HG03442 (cell line): ENCODE measurements around the gene TMEM132D.

Source experiments
- ATAC-seq: cut with Tn5 transposase; IDR thresholded peaks from one replicate; pipeline ENCODE4 v1.9.1; 2021; ENCODE audit warnings: mild to moderate bottlenecking, moderate library complexity; ENCODE audit not compliant: unreplicated experiment

TMEM132D gene

DNA sequence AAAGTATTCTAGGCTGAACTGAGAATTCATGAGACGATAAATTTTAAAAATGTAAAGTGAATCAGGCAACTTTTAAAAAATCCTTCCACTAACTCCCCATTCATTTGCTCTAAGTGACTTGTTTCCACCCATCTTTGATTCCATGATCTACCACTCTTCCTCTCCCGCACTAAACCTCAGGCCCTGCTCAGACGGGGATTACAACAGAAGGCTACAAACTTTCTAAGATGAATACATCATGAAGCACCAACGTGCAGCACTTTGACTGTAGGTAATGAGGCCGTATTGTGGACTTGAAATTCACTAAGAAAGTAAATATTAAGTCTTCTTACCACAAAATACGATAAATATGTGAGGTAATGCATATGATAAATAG, 30.0 kb downstream of the TMEM132D start:
- no peak for ATAC-seq

DNA sequence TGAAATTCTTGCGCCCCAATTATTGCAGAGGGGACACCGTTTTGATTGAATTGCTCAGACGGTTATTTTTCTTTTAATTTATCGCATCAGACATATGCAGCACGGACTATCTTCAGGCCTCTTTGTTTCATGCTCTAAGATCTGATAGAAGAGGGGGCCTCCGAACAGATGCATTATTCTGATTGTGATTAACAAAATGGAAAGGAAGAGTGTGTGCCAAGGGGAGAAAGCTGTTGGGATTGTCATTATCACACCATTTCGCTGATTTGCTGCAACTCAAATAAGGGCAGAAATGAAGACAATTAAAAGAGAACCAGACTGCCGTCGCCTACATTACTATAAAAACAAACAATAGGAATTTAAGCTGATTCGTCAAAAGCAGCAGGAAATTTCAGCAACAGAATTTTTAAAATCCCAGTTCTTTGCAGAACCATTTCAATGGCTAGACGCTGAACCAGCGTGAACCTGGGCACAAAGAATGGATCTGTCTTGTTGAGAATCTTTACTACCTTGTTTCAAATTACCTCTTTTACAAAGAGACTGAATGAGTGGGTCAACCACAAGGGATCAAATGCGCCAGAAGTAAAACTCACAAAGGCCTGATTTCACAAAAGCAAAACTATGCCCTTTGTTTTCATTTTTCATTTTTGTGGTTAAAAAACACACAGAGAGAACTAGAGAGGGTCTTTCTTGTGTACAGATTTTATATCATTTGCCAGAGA, 30.6 kb downstream of the TMEM132D start:
- no peak for ATAC-seq

DNA sequence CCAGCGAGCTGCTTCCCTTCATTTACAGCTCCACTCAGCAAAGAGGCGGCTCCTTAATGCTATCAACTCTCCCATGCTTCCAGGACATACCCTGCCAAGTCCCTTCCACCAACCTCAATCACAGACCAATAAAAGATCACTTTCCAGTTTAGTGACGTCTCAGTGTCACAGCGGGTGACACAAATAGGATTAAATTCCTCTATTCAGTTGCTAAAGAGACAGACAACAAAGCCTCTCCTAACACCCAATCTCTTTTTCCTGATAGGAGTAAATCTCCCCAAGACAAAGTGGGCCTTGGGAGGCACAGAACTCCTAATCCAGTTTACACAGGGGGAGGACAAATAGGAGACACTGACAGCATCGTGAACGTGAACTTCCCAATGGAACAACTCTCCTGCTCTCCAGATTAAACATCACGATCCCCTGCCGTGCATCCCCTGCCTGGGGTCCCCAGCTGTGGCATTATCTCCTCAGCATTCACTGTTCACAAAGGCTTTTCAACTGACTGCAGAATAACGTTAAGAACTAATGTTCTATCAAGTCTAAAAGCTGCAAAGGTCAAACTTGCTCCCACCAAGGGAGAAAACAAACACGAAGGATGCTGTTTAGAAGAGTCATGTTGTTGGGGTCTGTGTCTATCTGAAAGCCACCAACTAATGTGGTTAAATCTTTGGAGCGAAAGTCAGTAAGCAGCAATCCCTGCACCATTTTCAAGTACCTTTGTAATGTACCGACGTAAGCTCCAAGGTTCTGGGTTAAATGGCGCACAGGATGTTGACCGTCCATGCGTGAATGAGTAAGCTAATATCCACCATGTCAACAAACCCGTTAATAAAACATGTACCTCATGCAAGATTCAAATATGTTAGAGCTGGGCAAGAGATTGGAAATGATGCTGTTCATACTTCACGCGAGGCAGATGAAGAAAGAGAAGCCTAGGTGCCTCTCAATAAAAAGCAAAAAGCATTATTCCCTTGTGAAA, 31.5 kb downstream of the TMEM132D start:
- no peak for ATAC-seq

DNA sequence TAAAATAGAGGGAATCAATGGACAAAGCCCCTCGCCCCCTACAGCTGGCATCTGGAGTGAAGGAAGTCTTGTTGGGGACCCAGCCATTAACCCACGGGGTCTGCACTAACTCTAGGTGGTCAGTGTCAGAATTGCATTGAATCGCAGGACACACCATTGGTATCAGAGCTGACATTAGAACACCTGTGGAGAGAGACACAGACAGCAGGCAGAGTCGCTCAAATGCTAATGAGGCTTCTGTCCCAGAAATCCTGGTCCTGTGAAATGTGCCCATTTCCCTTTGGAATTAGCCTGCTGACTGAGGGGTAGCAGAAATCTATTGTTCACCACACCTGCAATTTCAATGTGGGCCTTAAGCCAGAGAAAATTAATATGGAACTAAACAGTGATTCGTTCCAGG, 33.0 kb downstream of the TMEM132D start:
- no peak for ATAC-seq

DNA sequence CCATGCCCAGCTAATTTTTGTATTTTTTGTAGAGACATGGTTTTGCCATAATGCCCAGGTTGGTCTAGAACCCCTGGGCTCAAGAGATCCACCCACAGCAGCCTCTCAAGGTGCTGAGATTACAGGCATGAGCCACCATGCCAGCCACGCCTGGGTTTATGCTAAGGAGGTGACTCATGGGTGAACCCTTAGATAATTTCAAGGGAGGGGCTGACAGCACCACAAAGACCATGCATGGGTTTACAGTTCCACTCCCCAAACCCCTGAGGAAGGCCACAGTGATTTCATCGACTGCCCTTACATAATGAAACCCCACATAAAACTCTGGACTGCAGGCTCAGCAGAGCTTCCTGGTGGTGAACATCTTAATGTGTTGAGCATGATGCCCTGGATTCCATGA, 33.7 kb downstream of the TMEM132D start:
- no peak for ATAC-seq

DNA sequence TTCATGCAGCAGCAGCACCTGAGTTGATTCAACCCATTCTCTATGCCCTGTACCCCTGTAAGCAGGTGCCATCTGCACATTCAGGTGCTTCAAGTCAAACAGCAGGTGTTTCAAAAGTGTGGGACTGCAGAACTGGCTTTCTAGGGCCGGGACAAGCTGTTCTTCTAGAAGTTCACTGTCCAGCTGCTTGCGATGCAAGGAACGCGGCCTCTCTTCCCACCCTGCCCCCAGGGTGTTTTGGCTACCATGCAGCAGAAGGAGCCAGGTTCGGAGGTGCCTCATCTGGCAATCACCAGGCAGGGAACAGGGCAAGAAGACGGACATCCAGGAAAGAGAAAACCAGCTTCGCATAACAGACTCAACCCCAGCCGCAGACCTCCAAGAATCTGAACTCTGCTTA, 35.2 kb downstream of the TMEM132D start:
- no peak for ATAC-seq

DNA sequence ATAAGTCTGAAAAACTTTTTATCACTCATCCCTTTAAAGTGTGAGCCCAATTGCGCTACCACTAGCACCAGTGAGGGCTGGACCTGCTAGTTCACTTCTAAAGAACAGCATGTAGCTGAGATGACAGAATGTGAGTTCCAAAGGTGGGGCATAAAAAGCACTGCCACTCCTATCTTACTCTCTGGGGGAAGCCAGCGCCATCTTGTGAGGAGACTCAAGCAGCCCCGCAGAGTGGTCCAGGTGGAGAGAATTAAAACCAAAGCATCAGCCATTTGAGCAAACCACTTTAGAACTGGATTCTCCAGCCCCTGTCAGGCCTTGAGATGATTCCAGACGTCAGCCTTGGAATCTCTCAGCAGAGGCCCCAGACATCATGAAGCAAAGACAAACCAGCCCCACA, 39.9 kb downstream of the TMEM132D start:
- ATAC-seq, result no peak

DNA sequence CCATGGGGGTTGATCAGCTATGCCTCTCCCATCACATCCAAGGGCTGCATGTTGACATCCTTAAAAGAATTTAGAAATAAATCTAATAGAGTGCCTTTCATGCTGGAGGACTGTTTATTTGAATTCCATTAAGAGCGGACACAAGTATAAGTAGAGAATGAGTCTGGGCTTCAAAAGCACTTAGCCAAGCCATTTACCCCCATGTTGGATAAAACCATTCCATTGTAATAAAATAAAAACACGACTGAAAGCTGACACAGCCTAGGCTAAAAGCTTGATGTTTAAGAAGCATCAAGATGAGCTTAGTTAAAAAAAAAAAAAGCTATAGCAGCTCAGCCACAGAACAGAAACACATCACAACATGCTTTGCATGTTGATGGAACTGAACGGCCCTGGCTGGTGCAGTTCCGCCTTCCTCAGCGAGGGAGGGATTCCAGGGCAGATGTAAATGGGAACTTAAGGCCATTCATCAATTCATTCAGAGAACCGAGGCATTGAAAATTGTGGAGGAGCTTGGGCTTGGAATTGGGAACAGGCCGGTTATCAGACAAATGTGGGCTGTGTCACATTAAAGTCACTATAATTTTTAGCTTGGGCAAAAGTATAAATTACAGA, 41.2 kb downstream of the TMEM132D start:
- no peak for ATAC-seq

DNA sequence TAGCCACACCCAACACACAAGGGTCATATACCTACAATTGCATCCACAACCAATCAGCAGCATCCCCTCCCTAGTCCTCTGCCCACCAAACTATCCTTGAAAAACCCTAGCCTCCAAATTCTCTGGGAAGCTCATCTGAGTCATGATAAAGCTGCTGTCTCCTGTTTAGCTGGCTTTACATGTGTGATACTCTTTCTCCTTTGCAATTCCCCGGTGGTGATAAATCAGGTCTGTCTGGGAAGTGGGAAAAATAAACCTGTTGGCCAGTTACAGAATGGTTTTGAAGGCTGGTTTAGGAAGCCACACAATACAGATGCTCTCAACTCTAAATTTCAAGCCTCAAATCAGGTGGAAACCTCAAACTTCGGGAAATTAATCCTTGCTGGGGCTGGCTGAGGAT, 41.9 kb downstream of the TMEM132D start:
- no peak for ATAC-seq

DNA sequence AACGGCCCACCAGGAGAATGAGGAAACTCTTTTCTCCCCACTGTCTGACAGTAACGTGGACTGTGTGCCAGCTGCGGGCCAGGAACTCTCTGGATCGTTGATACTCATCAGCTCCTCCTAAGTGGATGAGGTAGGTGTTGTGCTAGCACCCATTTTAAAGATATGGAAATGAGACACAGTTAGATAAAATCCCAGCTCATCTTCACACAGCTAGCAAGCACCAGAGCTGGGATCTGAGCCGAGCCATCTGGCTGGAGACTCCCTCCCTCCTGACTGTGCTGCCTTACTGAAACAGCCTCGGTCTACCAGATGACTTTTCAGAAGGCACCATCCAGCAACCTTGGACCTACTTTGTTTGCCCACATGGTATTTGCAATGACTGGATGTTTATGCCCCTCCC, 49.2 kb downstream of the TMEM132D start:
- no peak for ATAC-seq

DNA sequence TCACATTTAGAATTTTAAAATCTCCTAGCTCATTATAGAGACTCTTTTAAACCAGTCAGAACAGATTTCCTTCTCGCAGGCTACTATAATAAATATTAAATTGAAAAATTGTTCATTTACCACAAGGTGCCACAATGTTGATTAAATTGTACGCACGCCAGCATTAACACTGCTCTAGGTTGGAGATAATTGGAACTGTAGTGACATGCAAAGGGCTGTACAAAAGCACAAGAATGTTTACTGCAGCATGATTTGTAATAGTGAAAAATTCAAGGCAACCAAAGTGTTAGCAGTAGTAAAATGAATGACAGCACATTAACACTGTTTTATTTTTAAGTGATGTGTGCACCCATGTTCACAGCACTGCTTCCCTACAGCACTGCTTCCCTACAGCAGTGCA, 52.5 kb downstream of the TMEM132D start:
- ATAC-seq, result no peak

DNA sequence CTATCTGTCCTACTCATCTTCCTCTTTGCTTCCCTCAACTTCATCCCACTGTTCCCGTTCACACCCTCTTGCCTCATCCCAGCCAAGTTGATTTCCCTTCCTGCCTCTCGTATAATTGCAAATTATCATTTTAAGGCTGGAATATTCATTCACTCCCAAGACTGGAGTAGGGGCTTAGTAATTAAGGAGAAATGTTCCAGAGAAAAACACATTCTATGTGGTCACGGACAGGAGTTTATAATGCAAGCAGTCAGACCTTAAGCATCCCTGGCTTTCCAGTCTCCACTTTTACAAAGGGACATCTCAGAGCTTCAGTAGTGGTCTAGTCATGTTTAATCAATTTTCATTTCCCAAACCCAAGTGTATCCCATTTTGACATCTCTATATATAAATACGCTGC, 54.9 kb downstream of the TMEM132D start:
- no peak for ATAC-seq

DNA sequence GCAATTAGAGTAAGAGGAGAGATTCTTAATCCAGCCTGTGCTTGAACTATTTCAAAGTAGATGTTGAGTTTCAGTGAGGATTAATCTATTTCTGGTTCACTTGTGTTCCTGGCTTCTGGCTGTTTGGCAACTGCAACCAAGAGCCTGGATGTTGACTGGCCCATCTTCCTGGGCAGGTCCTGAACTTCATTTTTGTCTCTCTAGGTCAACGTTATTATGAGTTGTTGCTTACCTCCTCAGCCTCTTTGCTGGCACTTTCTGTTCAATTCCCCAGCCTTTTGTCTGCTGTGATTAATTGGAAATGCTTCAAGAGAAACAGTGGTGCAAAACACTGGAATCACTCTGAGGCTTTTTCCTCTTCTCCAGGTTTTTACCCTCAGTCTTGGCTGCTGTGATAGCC, 56.8 kb downstream of the TMEM132D start:
- ATAC-seq, result no peak

DNA sequence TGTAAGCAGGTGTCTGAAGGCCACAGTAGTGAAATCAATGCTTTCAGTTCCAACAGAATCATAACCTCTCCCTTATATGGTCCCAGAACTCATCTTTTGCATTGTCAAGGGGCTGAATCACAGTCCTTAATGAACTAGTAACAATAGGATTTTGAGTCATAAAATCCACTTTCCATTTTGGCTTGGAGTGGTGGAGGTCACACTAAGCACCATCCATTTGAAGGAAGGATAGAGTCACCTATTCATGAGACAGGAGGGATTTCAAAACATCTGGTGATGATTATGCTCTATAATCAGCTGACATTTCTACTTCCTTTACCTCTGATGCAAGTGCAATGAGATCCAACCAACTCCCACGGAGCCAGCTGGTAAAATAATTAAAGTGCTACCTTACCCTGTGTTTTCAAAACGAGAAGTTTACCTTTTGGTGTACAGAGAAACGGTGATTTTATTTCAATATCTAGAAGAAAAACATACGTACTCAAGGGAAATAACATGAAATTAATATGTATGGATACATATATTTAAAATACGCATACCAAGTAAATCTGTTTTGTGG, 59.1 kb downstream of the TMEM132D start:
- no peak for ATAC-seq

DNA sequence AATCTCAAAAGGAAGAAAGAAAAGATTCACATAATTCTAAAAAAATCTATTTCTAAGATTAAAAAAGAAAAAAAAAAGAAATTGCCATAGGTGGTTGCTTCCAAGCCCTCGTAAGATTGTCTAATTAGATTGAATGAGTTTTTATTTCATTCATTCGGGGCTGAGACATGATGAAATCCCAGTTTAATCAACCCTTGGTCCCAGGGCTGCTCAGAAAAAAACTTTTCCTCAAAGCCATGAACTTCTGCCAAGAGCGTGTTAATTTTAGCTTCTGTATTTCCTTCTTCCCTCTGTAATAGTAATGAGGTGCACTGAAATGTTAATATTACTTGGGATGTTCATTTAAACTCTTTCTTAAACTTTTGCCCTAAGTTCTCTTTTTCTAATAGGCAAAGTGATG, 62.6 kb downstream of the TMEM132D start:
- ATAC-seq, result no peak

DNA sequence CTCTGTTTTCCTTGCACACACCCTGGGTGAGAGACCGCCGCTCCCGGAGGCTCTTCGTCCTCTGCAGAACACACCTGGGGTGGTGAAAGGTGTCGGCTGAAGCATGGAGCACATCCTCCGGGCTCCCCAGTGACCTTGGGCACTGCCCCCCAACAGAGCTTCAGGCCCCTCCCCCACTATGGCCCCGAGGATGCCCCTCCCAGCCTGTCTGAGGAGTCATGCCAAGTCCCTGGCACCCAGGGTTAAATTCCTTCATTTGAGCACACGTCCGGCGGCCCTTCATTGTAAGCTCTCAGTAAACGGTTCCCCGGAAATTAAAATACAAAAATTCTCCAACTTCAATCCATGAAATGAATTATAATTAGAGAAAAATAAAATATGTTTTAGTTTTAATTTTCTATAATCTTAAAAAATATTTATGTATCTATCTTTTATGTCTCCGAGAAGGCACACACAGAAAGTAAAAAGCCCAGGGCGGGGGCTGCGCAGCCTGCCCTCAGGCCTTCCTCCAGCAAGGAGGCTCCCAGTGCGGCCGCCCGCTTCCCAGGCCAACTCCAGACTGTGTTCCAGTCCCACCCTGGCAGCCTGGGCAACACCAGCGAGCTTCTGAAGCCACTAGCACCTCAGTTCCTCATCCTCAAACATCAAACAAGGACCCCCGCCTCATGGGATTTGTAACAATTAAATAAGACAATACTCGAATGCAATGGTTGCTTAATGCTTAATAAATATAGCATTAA, 63.5 kb downstream of the TMEM132D start:
- ATAC-seq, result no peak

DNA sequence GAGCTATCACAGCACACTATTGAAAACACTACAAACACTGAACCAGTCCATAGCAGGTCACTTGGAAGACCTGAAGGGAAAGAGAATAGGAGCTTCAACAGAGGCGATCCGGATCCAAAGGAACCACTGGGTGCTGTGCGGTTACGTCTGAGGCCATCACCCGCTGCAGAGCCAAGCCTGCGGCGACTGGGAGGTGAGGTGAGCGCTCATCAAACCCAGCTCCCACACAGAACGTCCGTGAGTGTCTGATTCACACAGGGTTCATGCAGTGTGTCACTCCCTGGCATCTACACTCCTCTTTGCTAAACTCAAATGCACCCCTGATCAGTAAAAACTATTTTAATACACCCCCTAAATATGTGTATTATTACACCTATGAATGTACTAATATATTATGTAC, 64.1 kb downstream of the TMEM132D start:
- ATAC-seq, result no peak

DNA sequence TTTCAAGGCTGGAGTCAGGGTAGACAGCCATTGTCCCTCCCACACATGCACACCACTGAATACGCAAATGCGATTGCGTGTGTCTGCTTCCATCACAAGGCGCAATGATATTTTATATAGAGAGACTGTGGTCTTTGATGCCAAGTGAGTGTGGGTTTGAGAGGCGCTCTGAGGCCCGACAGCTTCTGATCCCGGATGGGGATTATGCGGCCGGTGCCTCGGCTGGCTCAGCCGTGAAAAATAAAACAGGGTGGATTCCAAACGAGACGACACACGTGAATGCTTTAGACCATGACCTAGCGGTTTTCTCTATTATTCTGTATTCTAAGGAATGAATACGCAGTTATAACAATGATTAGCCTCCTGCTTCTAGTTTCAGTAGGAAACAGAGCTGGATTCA, 72.5 kb downstream of the TMEM132D start:
- no peak for ATAC-seq

DNA sequence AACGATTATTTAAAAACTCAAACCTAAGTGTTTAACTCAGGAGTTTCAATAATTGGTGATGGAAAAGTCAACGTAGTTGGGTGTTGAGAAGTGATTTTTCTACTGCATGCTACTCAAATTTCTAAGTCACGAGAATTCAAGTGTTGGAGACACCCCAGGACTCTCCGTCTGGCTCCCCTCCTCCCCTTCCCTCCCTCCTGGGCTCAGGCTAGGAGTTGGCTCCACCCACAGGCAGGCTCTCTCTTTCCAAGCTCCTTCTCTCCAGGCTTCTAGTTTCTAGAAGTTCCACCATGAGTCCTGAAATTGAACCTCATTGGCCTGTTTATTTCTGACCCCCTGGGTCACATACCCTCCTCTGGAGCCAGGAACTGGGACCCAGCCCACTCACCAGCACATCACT, 73.0 kb downstream of the TMEM132D start:
- no peak for ATAC-seq

DNA sequence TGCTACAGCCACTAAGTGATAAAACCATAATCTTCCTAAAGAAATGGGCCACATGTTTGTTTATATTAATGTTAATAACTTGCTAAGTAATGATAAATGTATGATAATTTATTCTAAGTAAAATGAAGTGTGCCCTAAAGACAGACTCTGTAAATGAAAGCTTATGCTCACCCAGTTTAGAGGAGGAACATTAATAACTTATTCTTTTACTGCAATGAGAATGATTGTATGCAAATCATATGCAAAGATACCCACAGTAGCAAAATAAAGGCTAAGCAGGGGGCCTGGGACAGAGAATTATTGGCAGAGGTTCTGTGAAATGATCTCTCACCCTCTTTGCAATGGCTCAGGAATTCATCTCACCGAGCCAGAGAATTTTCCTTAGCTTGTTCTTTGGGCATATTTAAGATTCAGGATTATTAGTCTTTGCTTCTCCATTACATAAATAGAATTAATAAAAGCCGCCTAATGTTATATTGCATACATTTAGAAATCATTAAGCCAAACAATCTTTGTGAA, 75.9 kb downstream of the TMEM132D start:
- no peak for ATAC-seq
